SK-N-SH treated with all-trans-retinoic acid at 6 μM for 48 hours (cell line): ENCODE measurements around the gene SERPINA1.

Source experiments
- ATAC-seq: fragments of 200-7000 bp; cut with Tn5 transposase; 3 replicates; pipeline ENCODE4 v1.9.1; 2020; ENCODE audit warnings: mild to moderate bottlenecking, moderate library complexity
- ARNTL ChIP-seq: fragments of 450-650 bp; formaldehyde crosslinking; IDR thresholded peaks from 2 replicates; pipeline ENCODE4 v1.5.0; 2020; ENCODE audit warnings: low read depth, mild to moderate bottlenecking, moderate library complexity, borderline replicate concordance
- BACH2 ChIP-seq: fragments of 250-450 bp; sonication (Bioruptor Pico); IDR thresholded peaks from 2 replicates; pipeline ENCODE4 v1.9.0; 2021; ENCODE audit warnings: mild to moderate bottlenecking, borderline replicate concordance
- CSDC2 ChIP-seq: fragments of 250-450 bp; sonication (Bioruptor Pico); IDR thresholded peaks from 2 replicates; pipeline ENCODE4 v1.5.0; 2020; ENCODE audit warnings: mild to moderate bottlenecking, moderate library complexity
- CSRNP3 ChIP-seq: fragments of 250-450 bp; sonication (Bioruptor Pico); IDR thresholded peaks from 2 replicates; pipeline ENCODE4 v1.5.1; 2021; ENCODE audit warnings: mild to moderate bottlenecking, moderate library complexity
- ESRRG ChIP-seq: fragments of 250-450 bp; sonication (Bioruptor Pico); IDR thresholded peaks from 2 replicates; pipeline ENCODE4 v1.6.1; 2021; ENCODE audit warnings: mild to moderate bottlenecking
- GLIS3 ChIP-seq: fragments of 250-450 bp; sonication (Bioruptor Pico); IDR thresholded peaks from 2 replicates; pipeline ENCODE4 v1.5.0; 2020; ENCODE audit warnings: mild to moderate bottlenecking, moderate library complexity
- ISL1 ChIP-seq: fragments of 250-450 bp; sonication (Bioruptor Pico); IDR thresholded peaks from 2 replicates; pipeline ENCODE4 v2.1.2; 2022; ENCODE audit warnings: mild to moderate bottlenecking, moderate library complexity
- OSR1 ChIP-seq: fragments of 250-450 bp; sonication (Bioruptor Pico); IDR thresholded peaks from 2 replicates; pipeline ENCODE4 v1.8.0; 2022; ENCODE audit warnings: moderate library complexity, mild to moderate bottlenecking, inconsistent platforms
- POU6F1 ChIP-seq: fragments of 250-450 bp; sonication (Bioruptor Pico); IDR thresholded peaks from 2 replicates; pipeline ENCODE4 v1.8.0; 2021; ENCODE audit warnings: low read depth, mild to moderate bottlenecking, moderate library complexity, borderline replicate concordance
- RARB ChIP-seq: fragments of 250-450 bp; sonication (Bioruptor Pico); IDR thresholded peaks from 2 replicates; pipeline ENCODE4 v1.8.0; 2021; ENCODE audit warnings: mild to moderate bottlenecking, moderate library complexity
- SNAI2 ChIP-seq: fragments of 250-450 bp; sonication (Bioruptor Pico); IDR thresholded peaks from 2 replicates; pipeline ENCODE4 v1.5.0; 2020; ENCODE audit warnings: mild to moderate bottlenecking, moderate library complexity
- TOX ChIP-seq: fragments of 250-450 bp; sonication (Bioruptor Pico); IDR thresholded peaks from 2 replicates; pipeline ENCODE4 v1.8.0; 2021; ENCODE audit warnings: mild to moderate bottlenecking, moderate library complexity, borderline replicate concordance
- ZC3H10 ChIP-seq: fragments of 250-450 bp; sonication (Bioruptor Pico); IDR thresholded peaks from 2 replicates; pipeline ENCODE4 v1.5.1; 2021; ENCODE audit warnings: mild to moderate bottlenecking, moderate library complexity
- ZFP3 ChIP-seq: fragments of 250-450 bp; sonication (Bioruptor Pico); IDR thresholded peaks from 2 replicates; pipeline ENCODE4 v1.5.0; 2020; ENCODE audit warnings: mild to moderate bottlenecking, moderate library complexity
- ZNF565 ChIP-seq: fragments of 450-650 bp; formaldehyde crosslinking; conservative IDR thresholded peaks from 2 replicates; pipeline ENCODE4 v1.5.0; 2020; ENCODE audit warnings: low read depth, mild to moderate bottlenecking, moderate library complexity
- ZNF70 ChIP-seq: fragments of 450-650 bp; formaldehyde crosslinking; IDR thresholded peaks from 2 replicates; pipeline ENCODE4 v1.5.0; 2020; ENCODE audit warnings: mild to moderate bottlenecking, moderate library complexity
- ZNF8 ChIP-seq: fragments of 450-650 bp; formaldehyde crosslinking; IDR thresholded peaks from 2 replicates; pipeline ENCODE4 v1.5.0; 2020; ENCODE audit warnings: mild to moderate bottlenecking, moderate library complexity
- TF ChIP-seq, protein P1 (sequence below): fragments of 250-450 bp; sonication (Bioruptor Pico); IDR thresholded peaks from 2 replicates; pipeline ENCODE4 v1.5.0; 2020; ENCODE audit warnings: mild to moderate bottlenecking, moderate library complexity
- TF ChIP-seq, protein P2 (sequence below): fragments of 250-450 bp; sonication (Bioruptor Pico); IDR thresholded peaks from 2 replicates; pipeline ENCODE4 v1.8.0; 2020; ENCODE audit warnings: mild to moderate bottlenecking, moderate library complexity, borderline replicate concordance

The SERPINA1 gene

GRCh38 chr14:94407906-94408305, 19.5 kb upstream of the SERPINA1 start:
- no peak for ATAC-seq
- TF ChIP-seq GLIS3 (CRISPR knock-in tag) (no peak), ZNF70 (no peak), ARNTL (CRISPR knock-in tag) (no peak), ZC3H10 (no peak), ESRRG (CRISPR knock-in tag) (no peak), ISL1 (CRISPR knock-in tag) (no peak), RARB (CRISPR knock-in tag) (no peak)

DNA sequence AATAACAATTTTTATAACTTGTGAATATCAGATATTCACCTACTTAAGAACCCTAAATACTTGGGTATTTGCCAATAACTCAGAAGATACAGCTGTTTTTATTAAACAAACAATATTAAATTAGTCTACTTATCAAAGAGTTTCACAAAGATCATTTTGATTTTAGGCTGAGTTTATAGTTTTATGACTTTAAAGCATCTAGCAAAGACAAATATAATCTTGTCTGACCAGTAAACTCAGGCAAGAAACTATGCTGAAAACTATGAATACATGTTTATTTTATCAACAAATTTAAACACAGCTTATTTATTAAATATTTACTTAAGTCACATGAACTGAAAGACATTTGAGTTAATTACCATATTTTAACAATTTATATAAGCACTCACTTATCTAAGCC, 18.5 kb upstream of the SERPINA1 start:
- TF ChIP-seq ZNF70: no peak
- TF ChIP-seq BACH2: no peak
- TF ChIP-seq ZFP3 (CRISPR knock-in tag): no peak
- TF ChIP-seq CSDC2 (CRISPR knock-in tag): no peak
- TF ChIP-seq, protein P1, sequence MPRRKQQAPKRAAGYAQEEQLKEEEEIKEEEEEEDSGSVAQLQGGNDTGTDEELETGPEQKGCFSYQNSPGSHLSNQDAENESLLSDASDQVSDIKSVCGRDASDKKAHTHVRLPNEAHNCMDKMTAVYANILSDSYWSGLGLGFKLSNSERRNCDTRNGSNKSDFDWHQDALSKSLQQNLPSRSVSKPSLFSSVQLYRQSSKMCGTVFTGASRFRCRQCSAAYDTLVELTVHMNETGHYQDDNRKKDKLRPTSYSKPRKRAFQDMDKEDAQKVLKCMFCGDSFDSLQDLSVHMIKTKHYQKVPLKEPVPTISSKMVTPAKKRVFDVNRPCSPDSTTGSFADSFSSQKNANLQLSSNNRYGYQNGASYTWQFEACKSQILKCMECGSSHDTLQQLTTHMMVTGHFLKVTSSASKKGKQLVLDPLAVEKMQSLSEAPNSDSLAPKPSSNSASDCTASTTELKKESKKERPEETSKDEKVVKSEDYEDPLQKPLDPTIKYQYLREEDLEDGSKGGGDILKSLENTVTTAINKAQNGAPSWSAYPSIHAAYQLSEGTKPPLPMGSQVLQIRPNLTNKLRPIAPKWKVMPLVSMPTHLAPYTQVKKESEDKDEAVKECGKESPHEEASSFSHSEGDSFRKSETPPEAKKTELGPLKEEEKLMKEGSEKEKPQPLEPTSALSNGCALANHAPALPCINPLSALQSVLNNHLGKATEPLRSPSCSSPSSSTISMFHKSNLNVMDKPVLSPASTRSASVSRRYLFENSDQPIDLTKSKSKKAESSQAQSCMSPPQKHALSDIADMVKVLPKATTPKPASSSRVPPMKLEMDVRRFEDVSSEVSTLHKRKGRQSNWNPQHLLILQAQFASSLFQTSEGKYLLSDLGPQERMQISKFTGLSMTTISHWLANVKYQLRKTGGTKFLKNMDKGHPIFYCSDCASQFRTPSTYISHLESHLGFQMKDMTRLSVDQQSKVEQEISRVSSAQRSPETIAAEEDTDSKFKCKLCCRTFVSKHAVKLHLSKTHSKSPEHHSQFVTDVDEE (CRISPR knock-in tag): no peak
- TF ChIP-seq CSRNP3 (CRISPR knock-in tag): no peak
- no peak for TF ChIP-seq TOX (CRISPR knock-in tag)
- TF ChIP-seq GLIS3 (CRISPR knock-in tag): no peak
- ATAC-seq: no peak

DNA sequence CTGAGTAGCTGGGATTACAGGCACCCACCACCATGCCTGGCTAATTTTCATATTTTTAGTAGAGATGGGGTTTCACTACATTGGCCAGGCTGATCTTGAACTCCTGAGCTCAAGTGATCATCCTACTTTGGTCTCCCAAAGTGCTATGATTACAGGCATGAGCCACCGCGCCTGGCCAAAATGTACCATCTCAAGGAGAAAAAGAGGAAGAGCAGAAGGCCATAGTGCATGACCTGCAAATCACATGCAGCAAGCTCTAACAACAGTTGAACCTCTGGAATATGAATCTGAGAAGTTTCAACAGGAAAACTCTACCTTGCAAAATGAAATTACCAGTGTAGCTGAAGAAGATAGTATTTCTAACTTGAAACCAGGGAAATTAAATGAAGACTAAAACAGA, 17.1 kb upstream of the SERPINA1 start:
- no peak for TF ChIP-seq ZNF70
- TF ChIP-seq ZNF565: no peak
- TF ChIP-seq SNAI2 (CRISPR knock-in tag): no peak
- TF ChIP-seq POU6F1 (CRISPR knock-in tag): no peak
- TF ChIP-seq, protein P2, sequence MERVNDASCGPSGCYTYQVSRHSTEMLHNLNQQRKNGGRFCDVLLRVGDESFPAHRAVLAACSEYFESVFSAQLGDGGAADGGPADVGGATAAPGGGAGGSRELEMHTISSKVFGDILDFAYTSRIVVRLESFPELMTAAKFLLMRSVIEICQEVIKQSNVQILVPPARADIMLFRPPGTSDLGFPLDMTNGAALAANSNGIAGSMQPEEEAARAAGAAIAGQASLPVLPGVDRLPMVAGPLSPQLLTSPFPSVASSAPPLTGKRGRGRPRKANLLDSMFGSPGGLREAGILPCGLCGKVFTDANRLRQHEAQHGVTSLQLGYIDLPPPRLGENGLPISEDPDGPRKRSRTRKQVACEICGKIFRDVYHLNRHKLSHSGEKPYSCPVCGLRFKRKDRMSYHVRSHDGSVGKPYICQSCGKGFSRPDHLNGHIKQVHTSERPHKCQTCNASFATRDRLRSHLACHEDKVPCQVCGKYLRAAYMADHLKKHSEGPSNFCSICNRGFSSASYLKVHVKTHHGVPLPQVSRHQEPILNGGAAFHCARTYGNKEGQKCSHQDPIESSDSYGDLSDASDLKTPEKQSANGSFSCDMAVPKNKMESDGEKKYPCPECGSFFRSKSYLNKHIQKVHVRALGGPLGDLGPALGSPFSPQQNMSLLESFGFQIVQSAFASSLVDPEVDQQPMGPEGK: no peak
- no peak for TF ChIP-seq CSDC2 (CRISPR knock-in tag)

GRCh38 chr14:94404561-94404960, 16.2 kb upstream of the SERPINA1 start:
- TF ChIP-seq ARNTL (CRISPR knock-in tag) (no peak), OSR1 (CRISPR knock-in tag) (no peak), BACH2 (no peak), ZNF70 (no peak), SNAI2 (CRISPR knock-in tag) (no peak)
- no peak for ATAC-seq

More for the DNA sequence above, 17.1 kb upstream of the SERPINA1 start:
- ATAC-seq: no peak

DNA sequence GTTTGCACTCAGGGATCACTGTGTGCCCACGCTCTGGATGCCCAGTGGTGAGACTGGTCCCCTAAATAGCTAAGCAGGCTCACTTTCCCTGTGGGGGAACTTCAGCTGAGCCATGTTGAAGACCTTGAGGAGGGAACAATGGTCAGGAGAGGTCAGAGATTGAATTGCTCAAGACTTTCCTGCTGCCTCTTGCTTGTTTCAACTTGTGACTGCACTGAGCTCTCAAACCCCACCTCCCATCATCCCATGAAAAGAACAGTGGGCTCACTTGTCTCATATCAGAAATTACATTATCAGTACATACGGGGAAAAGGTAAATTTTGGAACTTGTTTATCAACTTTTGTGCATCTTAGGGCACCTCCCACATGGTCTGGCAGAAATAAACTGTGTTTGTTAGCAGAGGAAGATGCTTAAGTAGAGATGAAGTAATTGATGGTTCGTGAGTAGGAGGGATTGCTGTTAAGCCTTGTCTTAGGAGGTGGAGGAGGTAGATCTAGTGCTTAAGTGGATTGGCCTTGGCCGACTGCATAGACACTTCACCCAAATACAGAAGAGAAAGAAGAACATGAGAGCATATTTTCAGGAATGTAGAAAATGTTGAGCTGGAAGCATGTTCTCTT, 15.0 kb upstream of the SERPINA1 start:
- ATAC-seq: no peak
- TF ChIP-seq CSRNP3 (CRISPR knock-in tag) (no peak), ARNTL (CRISPR knock-in tag) (no peak), ZNF565 (no peak), ZNF8 (CRISPR knock-in tag) (no peak), TOX (CRISPR knock-in tag) (no peak), ZNF70 (no peak), POU6F1 (CRISPR knock-in tag) (no peak), ISL1 (CRISPR knock-in tag) (no peak)
- TF ChIP-seq, protein P2: no peak
